HG02759 (cell line): ENCODE results near the gene RHBDL1.

ENCODE experiments used
- ATAC-seq: cut with Tn5 transposase; IDR thresholded peaks from one replicate; pipeline ENCODE4 v1.9.1; 2021; ENCODE audit warnings: mild to moderate bottlenecking, moderate library complexity; ENCODE audit not compliant: unreplicated experiment

Gene RHBDL1

DNA sequence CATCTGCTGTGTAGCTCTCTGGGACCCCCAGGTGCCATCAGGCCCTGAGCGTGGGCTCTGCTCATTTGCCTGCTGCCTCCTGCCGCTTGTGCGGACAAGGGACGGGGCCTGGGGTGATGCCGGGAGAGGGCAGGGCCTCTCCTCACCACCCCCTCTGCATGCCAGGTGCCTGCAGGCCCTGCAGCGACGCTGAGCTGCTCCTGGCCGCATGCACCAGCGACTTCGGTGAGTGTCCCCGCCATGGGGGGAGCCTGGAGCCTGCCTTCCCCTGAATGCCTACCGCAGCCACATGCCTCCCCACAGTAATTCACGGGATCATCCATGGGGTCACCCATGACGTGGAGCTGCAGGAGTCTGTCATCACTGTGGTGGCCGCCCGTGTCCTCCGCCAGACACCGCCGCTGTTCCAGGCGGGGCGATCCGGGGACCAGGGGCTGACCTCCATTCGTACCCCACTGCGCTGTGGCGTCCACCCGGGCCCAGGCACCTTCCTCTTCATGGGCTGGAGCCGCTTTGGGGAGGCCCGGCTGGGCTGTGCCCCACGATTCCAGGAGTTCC lies 41.4 kb downstream of the RHBDL1 start:
- ATAC-seq = no peak

- no peak for ATAC-seq
Measured at GRCh38 chr16:717450-718245, 42.2 kb downstream of the RHBDL1 start.

GRCh38 chr16:718389-718788 lies 42.9 kb downstream of the RHBDL1 start:
- no peak for ATAC-seq

DNA sequence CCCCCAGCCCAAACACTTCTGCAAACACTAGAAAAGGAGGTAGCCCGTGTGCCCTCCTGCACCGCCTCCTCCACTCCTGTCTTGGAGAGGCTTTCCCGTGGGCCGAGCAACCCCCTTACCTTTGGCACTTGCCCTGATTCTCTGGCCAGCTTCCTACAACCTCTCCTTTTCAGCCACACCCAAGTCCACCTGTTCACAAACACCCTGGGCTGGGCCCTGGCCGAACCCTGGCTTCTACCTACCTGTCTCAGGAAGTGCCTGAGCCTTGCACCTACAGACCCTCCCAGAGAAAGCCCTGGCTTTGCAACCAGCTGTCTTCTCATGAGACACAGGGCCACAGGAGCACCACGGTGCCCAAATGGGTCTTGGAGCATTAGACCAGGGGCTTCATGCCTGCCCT lies 43.5 kb downstream of the RHBDL1 start:
- ATAC-seq = no peak

DNA sequence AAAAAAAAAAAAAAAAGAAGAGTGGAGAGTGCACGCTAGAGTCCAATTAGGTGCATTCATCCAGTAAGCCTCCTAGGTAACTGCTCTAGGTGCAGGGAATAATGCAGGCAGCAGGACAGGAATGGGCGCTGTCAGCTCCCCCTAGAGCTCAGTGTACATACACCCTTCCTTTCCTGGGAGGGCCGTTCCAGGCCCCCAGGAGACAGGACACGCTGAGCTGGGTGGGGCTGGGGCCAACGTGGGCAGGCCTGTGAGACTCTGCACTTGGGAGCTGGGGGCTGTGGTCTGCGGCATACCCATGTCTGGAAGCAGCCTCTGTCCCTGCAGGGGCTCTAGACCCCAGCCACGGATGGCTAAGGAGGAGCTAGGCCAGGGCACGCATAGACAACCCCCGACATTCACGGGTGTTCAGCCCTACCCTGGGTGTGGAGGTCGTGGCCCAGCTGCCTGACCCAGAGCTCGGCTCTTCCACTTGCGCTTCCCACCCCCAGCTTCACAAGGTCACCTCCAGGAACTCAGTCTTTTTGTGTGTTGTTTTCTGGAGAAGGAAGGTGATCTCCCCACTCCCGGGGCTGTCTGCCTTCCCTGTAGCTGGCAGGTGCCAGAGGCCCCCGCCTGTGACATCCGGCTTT lies 44.5 kb downstream of the RHBDL1 start:
- no peak for ATAC-seq

- ATAC-seq = peak; percentile 19
Measured at GRCh38 chr16:720447-720989, 45.0 kb downstream of the RHBDL1 start.

DNA sequence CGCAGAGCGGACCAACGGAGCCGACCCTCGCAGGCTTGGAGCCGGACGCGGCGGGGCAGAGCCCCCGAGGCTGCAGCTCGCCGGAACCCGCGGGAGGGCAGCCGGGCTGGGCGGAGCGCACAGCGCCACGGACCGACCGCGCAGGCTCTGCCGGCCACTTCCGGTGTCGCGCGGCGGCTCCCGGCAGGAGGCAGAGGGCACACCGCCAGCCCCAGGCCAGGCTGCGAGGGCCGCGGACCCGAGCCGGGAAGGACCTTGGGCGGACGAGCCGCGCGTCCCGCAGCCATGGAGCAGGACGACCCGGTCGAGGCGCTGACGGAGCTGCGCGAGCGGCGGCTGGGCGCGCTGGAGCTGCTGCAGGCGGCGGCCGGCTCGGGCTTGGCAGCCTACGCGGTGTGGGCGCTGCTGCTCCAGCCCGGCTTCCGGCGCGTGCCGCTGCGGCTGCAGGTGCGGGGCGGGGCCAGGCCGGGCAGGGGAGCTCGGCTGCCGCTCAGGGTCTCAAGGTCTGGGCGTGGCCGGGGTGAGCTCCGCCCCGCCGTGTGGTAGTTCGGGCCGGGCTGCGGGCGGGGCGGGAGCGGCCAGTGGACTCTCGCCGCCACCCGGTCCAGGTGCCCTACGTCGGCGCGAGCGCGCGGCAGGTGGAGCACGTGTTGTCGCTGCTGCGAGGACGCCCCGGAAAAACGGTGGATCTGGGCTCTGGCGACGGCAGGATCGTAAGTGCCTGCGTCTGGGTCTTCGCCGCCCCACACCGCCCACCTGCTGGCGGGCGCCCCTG lies 45.7 kb downstream of the RHBDL1 start, which contains the start of gene ANTKMT:
ANTKMT (plus strand) TSS at position 157 of the 775 bp plus-strand sequence; CDS start at position 286, 129 bp downstream.
- peak; percentile 76 for ATAC-seq

GRCh38 chr16:721765-722540 lies 46.5 kb downstream of the RHBDL1 start:
- ATAC-seq = no peak

DNA sequence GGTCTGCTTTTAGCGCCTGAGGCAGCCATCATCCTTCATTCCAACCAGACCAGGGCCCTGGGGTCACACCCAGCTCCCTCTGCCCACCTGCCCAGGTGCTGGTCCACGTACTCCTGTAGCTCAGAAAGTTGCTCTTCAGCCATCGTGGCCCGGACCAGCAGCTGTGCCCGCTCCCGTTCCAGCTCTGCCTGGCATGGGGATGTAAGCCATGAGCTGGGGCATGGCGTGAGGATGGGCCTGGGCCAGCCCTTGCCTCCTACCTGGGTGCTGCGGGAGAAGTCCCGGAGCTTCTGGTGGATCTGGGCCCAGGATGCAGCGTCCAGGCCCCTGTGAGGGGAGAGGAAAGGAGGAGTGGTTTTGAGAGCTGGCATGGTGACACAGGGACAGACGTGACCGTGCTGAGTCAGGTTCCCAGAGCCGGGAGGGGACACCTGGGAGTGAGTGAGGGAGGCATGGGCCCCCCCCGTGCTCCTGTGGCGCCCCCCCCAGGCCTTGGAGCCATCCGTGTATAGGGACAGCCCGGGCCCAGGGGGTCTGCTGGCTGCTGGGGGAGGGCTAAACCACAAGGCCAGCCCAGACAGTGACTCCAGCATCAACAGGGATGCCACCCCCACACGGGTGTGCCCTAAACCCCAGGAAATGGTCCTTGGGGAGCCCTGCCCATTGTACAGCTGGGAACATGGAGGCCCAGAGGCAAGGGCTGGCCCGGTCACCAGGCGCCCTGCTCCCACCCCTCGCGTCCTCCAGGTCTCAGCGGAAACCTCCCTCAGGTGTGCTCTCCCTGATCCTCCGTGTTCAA lies 47.6 kb downstream of the RHBDL1 start:
- ATAC-seq = no peak

- no peak for ATAC-seq
Measured at GRCh38 chr16:723695-724094, 48.2 kb downstream of the RHBDL1 start.

DNA sequence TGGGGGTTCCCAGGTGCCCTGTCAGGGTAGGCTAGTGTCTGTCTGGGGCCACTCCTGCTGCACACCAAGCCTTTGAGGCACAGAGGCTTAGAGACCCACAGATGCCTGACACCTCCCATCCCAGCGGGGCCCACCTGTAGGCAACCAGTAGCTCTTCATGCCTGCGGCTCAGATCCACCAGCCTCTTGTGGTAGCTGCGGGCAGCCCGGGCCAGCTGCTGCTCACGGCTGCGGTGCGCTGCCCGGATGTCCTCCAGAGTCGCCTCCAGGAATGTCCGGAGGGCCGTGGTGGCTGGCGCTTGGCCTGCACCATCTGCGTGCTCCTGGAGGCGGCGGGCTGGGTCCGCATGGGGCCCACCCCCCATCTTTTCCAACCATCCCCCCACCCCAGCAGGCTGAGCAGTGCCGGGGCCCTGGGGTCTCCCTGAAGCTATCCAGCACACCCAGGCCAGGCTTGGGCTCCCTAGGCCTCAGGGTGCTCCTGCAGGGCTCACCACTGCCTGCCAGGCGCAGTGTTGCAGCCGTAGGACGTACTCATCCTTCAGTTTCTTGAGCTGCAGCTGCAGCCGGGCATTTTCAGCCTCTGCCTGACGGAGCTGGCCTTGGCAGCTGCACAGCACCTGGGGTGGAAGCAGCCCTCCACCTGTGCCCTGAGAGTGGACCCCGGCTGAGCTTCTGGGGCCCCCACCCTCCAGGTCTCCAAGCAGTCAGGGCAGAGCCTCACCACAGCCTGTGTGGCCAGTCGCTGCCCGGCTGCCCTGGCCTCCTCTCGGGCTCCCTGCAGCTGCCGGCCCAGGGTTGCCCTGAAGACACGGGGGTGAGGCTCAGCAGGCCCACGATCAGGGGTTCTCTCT lies 48.9 kb downstream of the RHBDL1 start:
- no peak for ATAC-seq

GRCh38 chr16:725041-725376 lies 49.5 kb downstream of the RHBDL1 start:
- ATAC-seq = no peak

DNA sequence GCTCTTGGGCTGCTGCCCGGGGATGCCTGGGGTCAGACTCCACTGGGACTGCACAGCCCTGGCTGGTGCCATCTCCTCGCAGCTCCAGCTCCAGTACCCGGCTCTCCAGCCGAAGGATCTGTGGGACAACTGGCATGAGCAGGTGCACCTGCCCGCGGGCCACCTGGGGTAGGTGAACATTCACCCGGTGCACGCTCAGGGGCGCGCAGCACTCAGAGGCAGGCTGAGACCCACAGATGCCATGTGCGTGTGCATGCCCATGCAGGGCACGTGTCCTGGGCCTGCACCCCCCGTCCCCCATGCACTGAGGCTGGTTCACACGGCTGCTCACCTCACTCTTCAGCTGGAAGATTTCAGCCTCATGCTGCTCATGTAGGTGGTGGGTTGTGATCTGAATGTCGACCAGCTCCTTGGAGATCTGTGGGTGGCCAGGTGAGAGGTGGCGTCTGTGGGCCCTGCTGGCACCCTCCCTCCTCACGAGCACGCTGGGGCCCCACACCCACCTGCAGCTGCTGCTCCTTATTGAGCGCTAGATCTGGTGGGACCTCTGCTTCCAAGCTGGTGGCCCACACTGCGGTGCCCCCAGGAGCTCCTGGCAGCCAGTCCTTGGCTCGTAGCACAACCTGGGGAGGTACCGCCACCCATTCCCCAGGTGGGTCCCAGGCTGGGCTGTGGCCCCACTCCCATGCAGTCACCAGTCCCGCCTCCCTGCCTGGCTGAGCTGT lies 50.2 kb downstream of the RHBDL1 start:
- ATAC-seq = no peak

DNA sequence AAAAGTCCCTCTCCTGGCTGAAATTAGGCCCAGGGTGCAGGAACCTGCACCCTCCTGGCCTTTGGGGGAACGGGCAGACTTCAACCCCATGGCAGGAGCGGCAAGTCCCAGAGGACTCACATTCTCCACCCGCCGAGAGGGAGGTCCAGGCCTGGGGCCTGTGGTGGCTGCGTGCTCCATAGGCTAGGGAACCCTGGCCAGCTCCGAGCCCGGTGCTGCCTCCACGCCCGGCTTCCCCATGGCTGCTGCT lies 50.6 kb downstream of the RHBDL1 start:
- ATAC-seq = no peak

- ATAC-seq = peak; percentile 38
Measured at GRCh38 chr16:726438-727290, 51.2 kb downstream of the RHBDL1 start, which contains the start of the genes CCDC78 and HAGHL. Gene CCDC78, minus strand, starts transcription at chr16:726443. Its CDS starts 76 bp downstream, at chr16:726367. Gene HAGHL, plus strand, starts transcription at chr16:727106. Its CDS starts 404 bp downstream, at chr16:727510.

DNA sequence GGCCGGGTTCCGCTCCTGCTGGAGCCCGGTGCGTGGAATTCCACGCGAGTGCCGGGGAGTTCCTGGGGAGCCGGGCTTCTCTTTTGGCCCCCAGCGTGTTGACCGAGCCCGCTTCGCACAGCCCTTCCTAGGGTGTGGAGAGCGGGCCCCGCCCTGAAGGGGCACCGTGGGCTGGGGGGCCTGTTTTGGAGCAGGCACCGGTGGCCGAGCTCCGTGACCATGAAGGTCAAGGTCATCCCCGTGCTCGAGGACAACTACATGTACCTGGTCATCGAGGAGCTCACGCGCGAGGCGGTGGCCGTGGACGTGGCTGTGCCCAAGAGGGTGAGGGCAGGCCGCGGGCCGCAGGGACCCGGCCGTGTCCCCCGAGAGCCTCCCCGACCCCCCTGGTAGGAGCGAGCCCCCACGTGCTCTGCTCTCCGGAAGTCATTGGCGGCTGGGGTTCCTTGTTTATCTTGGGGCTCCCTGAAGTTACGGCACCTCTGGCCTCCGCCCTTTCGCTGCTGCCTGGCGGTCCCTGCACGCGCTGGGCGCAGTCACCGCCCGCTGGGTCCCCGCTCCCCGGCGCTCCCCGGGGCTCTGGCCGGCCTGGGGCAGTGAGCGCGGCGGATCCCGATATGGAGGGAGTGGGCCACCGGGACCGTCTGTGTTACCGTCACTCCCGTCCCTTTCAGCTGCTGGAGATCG lies 52.0 kb downstream of the RHBDL1 start:
- no peak for ATAC-seq
